ENCODE measurements around the gene TLR8.
"Not testable (repeated sequence)": the region's sequence is repeated elsewhere in the genome, so short reads cannot be mapped to it uniquely, and the experiment has no call there.

The TLR8 gene

DNA sequence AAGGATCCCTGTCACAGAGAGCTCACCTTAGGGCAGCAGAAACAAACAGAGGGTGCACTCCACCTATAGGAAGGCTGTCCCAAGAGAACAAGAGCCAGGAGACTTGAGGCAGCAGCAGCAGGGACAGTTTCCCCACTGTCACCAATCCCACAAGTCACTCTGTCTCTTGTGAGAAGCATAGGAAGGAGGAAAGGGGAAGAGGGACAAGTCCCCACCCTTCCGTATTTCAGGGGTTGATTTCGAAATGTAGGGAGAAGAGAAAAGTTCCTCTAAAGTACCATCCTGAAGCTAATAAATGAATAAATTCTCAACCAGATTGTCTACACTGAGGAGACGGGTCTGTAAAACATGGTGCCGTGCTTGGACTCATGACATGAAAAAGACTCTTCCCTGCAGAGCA, 9.5 kb upstream of the TLR8 start:
- DNase-seq (ENCODE audit: low read depth, low spot score): no peak

GRCh38 chrX:12898073-12898472, 8.3 kb upstream of the TLR8 start:
- DNase-seq (ENCODE audit: low read depth, low spot score): no peak

DNA sequence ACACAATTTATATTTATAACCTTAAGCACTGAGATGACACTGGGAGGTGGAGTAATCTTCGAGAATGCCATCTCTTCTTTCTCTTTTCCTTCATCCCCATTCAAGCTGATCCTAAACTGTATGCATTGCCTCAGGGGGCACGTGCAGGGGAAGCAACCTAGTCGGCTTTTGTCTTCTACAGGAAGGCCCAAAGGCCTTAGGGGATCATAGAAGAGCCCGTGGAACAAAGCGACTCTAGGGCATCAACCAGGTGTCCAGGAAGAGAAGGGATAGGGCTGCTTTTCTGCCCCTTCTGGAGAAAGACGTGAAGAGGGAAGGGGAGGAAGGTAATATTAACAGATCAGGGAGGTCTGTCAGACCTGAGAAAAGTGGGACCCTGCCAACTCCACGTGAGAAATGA, 6.9 kb upstream of the TLR8 start:
- no peak for DNase-seq (ENCODE audit: low read depth, low spot score)

- DNase-seq (ENCODE audit: low read depth, low spot score): no peak
Measured at GRCh38 chrX:12901486-12901885, 4.9 kb upstream of the TLR8 start.

GRCh38 chrX:12903646-12904045, 2.8 kb upstream of the TLR8 start:
- no peak for DNase-seq (ENCODE audit: low read depth, low spot score)

DNA sequence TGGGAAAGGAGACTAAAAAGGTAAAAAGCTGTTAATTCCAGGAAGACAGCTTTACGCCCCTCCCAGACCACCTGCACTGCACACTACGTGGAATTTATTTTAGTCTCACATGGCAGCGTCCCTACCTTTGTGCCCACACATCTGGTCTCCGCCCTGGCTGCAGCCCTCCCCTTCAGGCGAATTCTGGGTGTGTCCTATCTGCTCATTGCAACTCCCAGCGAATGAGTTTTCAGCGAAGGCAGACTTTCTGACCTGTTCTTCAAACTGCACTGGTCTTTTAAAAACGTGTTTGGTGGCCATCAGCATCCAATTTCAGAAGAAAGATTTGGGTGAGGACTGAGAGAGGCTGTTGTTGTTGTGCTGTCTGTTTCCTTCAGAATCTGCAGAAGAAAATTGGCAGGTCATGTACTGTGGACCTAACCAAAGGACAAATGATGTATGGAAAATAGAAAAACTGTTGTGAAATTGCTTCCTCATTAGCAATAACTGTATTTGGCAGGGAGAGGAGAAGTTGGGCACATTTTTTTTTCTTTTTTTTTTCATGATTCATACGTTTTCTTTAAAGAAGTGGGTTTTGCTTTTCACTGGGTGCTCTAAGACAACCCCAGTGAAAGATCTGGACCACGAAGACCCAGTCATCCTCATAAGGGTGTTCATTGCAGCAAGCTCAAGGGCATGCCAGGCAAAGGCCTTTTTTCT, 4.2 kb downstream of the TLR8 start:
- no peak for DNase-seq (ENCODE audit: low read depth, low spot score)

DNA sequence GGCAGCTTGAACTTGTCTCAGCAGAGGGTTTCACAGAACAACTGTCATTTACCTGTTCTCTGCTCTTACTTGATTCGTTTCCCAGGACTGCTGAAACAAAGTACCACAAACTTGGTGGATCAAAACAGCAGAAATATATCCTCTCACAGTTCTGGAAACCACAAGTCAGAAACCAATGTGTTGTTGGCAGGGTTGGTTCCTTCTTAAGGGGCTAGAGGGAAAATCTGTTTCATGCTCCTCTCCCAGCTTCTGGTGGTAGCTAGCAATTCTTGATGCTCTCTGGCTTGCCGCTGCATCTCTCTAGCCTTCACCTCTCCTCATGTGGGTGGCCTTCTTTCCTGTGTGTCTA, 4.7 kb downstream of the TLR8 start:
- DNase-seq (ENCODE audit: low read depth, low spot score): no peak

DNA sequence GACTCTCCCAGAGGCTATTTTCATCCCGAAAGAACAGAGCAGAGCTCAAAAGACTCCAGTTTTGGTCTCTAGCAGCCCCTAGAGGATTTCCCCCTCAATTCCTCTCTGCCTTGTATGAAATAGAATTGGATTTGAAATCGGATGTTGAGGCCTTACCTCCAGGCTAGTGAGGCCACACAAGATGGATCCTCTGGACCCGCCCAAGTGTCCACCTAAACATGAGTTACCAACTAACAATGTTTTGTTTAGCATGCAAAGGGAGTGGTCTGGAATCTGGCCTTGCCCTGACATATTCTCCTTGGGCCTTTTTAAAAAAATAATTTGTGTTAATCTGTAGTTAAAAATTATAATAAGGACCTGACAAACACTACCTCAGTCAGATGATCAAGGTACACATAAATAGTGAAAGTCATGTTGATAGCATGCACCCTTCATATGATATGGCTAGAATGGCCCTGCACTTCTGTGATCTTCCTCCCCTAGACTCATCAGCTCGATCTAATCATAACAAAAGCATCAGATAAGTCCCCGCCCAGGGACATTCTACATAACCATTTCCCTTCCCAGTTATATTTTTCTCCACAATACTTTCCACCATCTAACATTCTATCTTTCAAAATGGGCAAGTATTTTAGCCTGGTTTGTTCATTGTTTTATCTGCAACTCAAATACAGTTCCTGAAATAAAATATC, 6.5 kb downstream of the TLR8 start:
- DNase-seq (ENCODE audit: low read depth, low spot score): no peak

DNA sequence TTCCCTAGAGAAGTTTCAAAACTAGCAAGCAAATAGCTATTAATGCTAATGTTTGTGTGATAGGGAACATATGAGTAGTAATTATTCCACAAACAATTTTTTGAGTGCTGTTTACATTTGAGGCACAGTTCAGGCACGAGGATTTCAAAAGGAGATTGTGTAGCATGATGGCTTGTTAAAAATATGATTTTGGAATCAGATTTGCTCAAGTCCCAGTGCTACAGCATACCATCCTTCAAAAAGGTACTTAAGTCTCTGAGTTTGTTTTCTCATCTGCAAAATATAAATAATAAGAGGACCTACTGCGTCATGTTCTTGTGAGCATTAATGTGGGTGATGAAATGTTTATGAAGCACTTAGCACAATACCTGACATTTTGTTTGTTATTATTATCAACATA, 11.3 kb downstream of the TLR8 start:
- no peak for DNase-seq (ENCODE audit: low read depth, low spot score)

GRCh38 chrX:12919051-12919450, 12.6 kb downstream of the TLR8 start:
- DNase-seq (ENCODE audit: low read depth, low spot score): no peak

DNA sequence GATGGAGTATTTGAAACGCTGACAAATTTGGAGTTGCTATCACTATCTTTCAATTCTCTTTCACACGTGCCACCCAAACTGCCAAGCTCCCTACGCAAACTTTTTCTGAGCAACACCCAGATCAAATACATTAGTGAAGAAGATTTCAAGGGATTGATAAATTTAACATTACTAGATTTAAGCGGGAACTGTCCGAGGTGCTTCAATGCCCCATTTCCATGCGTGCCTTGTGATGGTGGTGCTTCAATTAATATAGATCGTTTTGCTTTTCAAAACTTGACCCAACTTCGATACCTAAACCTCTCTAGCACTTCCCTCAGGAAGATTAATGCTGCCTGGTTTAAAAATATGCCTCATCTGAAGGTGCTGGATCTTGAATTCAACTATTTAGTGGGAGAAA, 13.2 kb downstream of the TLR8 start:
- no peak for DNase-seq (ENCODE audit: low read depth, low spot score)

GRCh38 chrX:12920990-12921389, 14.6 kb downstream of the TLR8 start:
- no peak for DNase-seq (ENCODE audit: low read depth, low spot score)

DNA sequence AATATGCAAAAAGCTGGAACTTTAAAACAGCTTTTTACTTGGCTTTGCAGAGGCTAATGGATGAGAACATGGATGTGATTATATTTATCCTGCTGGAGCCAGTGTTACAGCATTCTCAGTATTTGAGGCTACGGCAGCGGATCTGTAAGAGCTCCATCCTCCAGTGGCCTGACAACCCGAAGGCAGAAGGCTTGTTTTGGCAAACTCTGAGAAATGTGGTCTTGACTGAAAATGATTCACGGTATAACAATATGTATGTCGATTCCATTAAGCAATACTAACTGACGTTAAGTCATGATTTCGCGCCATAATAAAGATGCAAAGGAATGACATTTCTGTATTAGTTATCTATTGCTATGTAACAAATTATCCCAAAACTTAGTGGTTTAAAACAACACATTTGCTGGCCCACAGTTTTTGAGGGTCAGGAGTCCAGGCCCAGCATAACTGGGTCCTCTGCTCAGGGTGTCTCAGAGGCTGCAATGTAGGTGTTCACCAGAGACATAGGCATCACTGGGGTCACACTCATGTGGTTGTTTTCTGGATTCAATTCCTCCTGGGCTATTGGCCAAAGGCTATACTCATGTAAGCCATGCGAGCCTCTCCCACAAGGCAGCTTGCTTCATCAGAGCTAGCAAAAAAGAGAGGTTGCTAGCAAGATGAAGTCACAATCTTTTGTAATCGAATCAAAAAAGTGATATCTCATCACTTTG, 15.6 kb downstream of the TLR8 start:
- no peak for DNase-seq (ENCODE audit: low read depth, low spot score)

DNA sequence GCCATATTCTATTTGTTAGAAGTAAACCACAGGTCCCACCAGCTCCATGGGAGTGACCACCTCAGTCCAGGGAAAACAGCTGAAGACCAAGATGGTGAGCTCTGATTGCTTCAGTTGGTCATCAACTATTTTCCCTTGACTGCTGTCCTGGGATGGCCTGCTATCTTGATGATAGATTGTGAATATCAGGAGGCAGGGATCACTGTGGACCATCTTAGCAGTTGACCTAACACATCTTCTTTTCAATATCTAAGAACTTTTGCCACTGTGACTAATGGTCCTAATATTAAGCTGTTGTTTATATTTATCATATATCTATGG, 16.1 kb downstream of the TLR8 start:
- DNase-seq (ENCODE audit: low read depth, low spot score): no peak

GRCh38 chrX:12929701-12930100, 23.3 kb downstream of the TLR8 start:
- no peak for DNase-seq (ENCODE audit: low read depth, low spot score)

- DNase-seq (ENCODE audit: low read depth, low spot score): no peak
Measured at GRCh38 chrX:12930150-12930549, 23.7 kb downstream of the TLR8 start.

DNA sequence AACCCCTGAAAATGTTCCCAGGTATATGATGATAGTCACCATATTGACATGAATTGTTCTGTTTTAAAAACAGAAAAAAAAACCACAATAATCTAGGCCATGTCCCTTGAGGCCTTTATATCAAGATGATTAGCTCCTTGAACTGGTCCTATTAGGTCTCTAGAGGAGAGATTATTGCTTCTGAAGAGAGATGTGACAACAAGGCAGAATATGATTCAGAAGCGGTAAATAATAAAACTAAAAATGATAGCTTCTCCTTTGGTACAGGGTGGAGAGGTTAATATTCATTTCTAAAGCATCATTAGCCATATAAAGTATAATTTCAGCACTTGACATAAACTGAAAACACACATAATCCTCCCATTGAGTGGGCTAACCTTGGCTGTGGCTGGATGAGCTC, 25.8 kb downstream of the TLR8 start:
- DNase-seq (ENCODE audit: low read depth, low spot score): no peak

- DNase-seq (ENCODE audit: low read depth, low spot score): no peak
Measured at GRCh38 chrX:12934850-12935249, 28.4 kb downstream of the TLR8 start.

- no peak for DNase-seq (ENCODE audit: low read depth, low spot score)
Measured at GRCh38 chrX:12936947-12937346, 30.5 kb downstream of the TLR8 start.

DNA sequence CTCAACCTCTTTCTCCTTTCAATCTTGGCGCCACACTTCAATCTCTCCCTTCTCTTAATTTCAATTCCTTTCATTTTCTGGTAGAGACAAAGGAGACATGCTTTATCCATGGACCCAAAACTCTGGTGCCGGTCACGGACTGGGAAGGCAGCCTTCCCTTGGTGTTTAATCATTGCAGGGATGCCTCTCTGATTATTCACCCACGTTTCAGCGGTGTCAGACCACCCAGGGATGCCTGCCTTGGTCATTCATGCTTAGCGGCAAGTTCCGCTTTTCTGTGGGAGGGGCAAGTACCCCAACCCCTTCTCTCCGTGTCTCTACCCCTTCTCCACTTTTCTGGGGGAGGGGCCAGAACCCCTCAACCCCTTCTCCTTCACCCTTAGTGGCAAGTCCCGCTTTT, 34.1 kb downstream of the TLR8 start:
- DNase-seq (ENCODE audit: low read depth, low spot score): not testable (repeated sequence)

DNA sequence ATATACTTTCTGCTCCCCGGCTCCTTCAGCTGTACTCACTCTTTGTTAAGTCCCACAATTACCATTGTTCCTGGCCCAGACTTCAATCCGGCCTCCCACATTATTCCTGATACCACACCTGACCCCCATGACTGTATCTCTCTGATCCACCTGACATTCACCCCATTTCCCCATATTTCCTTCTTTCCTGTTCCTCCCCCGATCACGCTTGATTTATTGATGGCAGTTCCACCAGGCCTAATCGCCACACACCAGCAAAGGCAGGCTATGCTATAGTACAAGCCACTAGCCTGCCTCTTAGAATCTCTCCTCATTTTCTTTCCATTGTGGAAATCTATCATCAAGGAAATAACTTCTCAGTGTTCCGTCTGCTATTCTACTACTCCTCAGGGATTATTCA, 37.2 kb downstream of the TLR8 start:
- not testable (repeated sequence) for DNase-seq (ENCODE audit: low read depth, low spot score)

- not testable (repeated sequence) for DNase-seq (ENCODE audit: low read depth, low spot score)
Measured at GRCh38 chrX:12944452-12944851, 38.0 kb downstream of the TLR8 start.

DNA sequence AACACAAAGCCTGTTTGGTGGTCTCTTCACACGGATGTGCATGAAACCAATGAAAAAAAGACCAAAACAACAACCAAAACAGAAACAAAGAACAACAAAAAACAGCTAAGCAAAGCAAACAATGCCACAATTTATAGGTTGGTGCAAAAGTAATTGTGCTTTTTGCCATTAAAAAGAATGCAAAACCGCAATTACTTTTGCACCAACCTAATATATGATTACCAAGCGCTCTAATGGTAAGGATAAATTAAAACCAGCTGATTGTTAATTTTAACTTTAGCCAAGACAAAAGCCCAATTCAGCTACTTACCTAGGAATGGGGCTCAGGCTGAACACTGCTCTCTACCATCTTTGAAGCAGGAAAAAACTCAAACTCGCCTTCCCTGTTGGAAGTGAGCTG, 39.1 kb downstream of the TLR8 start:
- no peak for DNase-seq (ENCODE audit: low read depth, low spot score)
